PC-9 (cell line): ENCODE measurements around the gene NPM3.

ENCODE experiments used
- EZH2 ChIP-seq: fragments of 200-600 bp; sonication (generic); IDR thresholded peaks from 2 replicates; pipeline ENCODE4 v1.8.0; 2017; ENCODE audit warnings: antibody characterized with exemption, low read depth
- TF ChIP-seq, protein P1 (sequence below): fragments of 200-600 bp; sonication (generic); conservative IDR thresholded peaks from 2 replicates; pipeline ENCODE4 v1.6.1; 2017; ENCODE audit warnings: mixed run types, antibody characterized with exemption, mild to moderate bottlenecking, moderate library complexity

DNA sequence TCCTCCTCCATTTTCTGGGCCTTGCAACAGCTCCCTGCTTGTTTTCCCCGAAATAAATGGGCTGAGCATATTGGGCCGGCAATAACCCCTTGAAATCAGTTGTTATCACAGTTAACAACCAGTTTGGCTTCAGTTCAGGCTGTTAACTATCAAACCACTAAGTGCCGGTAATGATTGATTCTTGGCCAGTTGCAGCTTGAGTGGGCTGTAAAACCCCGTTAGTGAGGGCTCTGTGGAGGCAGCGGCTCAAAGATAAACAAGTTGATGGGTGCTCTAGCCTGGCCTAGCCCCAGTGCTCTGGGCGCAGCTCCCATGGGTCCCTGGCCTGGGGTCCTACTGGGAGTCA is 15.7 kb downstream of the NPM3 start:
- TF ChIP-seq, protein P1, sequence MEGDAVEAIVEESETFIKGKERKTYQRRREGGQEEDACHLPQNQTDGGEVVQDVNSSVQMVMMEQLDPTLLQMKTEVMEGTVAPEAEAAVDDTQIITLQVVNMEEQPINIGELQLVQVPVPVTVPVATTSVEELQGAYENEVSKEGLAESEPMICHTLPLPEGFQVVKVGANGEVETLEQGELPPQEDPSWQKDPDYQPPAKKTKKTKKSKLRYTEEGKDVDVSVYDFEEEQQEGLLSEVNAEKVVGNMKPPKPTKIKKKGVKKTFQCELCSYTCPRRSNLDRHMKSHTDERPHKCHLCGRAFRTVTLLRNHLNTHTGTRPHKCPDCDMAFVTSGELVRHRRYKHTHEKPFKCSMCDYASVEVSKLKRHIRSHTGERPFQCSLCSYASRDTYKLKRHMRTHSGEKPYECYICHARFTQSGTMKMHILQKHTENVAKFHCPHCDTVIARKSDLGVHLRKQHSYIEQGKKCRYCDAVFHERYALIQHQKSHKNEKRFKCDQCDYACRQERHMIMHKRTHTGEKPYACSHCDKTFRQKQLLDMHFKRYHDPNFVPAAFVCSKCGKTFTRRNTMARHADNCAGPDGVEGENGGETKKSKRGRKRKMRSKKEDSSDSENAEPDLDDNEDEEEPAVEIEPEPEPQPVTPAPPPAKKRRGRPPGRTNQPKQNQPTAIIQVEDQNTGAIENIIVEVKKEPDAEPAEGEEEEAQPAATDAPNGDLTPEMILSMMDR, result no peak
- no peak for TF ChIP-seq EZH2
